Activated CD8-positive, alpha-beta T cell treated with anti-CD3 and anti-CD28 coated beads, Interleukin-2, amount 10 ng/mL, durations not matched to agents 7 days and 5 days (primary cell): ENCODE measurements around the gene MTMR10. TPM values are rescaled to one million over a fixed set of nuclear protein-coding genes. Genes with fewer than 3 reads are reported as not detected.

Source experiments
- ATAC-seq: fragments of 150-1000 bp; cut with Tn5 transposase; one replicate; pipeline ENCODE4 v1.10.0; 2021; ENCODE audit warnings: moderate library complexity
- CTCF ChIA-PET: fragments of 350-600 bp; sonication (Branson Sonifier 250); formaldehyde crosslinking; loops from one replicate; lab custom pipeline; 2021; ENCODE audit warnings: antibody characterized with exemption; lab: Charles Lee
- POLR2A ChIA-PET: fragments of 350-600 bp; sonication (Branson Sonifier 250); formaldehyde crosslinking; loops from one replicate; lab custom pipeline; 2021; ENCODE audit warnings: antibody characterized with exemption; lab: Charles Lee
- DNase-seq: peaks from one replicate; pipeline ENCODE4 v3.0.0-alpha.2; 2020
- H3K27ac Mint-ChIP-seq: one replicate; pipeline ENCODE4 v1.8.0; 2021; ENCODE audit warnings: mild to moderate bottlenecking, mixed read lengths
- H3K27me3 Mint-ChIP-seq: one replicate; pipeline ENCODE4 v1.8.0; 2021; ENCODE audit warnings: low read depth, mixed read lengths
- H3K36me3 Mint-ChIP-seq: one replicate; pipeline ENCODE4 v1.8.0; 2021; ENCODE audit warnings: low read depth, mixed read lengths
- H3K4me1 Mint-ChIP-seq: one replicate; pipeline ENCODE4 v1.8.0; 2021; ENCODE audit warnings: low read depth, mixed read lengths
- H3K4me3 Mint-ChIP-seq: one replicate; pipeline ENCODE4 v1.8.0; 2021; ENCODE audit warnings: mild to moderate bottlenecking, mixed read lengths
- H3K9me3 Mint-ChIP-seq: one replicate; pipeline ENCODE4 v1.8.0; 2022; ENCODE audit warnings: mixed read lengths; ENCODE audit not compliant: insufficient read depth
- total RNA-seq, 2 experiments: library from RNA; stranded (reverse); gene quantifications; one replicate each; pipeline ENCODE4 v1.2.3, GENCODE V29; 2021

Gene MTMR10
- total RNA-seq, 2 experiments from 2014 or later: 21.9 to 22.3 TPM

DNA sequence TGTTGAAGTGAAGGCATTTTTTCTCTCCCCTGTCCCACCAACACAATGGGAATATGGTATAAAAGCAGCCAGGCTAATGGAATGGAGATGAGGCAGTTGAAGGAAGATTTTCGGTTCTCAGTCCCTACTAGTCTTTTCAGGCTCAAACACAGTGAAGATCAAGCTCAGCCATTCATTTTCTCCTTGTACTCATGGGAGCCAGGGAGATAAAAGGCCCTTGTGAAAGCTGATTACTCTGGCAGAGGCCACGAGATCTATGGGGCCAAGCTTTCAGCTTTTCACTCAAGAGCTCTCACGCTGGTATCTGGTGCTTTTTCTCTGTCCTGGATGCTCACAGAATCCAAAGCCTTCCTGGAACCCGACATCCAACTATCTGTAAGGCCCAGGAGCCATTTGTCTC, 102.2 kb downstream of the MTMR10 start:
- ChIA-PET CTCF (no interaction called here), POLR2A (no interaction called here)
- H3K27ac Mint-ChIP-seq: no peak overlapping the region

More for the DNA sequence above, 102.2 kb downstream of the MTMR10 start:
- Mint-ChIP-seq H3K9me3 (no peaks in the 10 kb centered on the region), H3K4me1 (no peaks in the 10 kb centered on the region), H3K4me3 (no peak overlapping the region), H3K36me3 (no peaks in the 10 kb centered on the region), H3K27me3 (peaks cover 9% of the 10 kb centered on the region)
- ATAC-seq (no peak), DNase-seq (no peak)

Other genes with a start within 250 kb of the MTMR10 start
- 10 to 100 TPM; 11.5 TPM for gene FAN1, start 87.7 kb downstream of the MTMR10 start, total RNA-seq
- not detected for gene TRPM1, start 110.1 kb upstream of the MTMR10 start, total RNA-seq